HepG2 (cell line): ENCODE results near the gene TMEM38A. TPM values are rescaled to one million over a fixed set of nuclear protein-coding genes. Genes with fewer than 3 reads are reported as not detected.

Experiments
- ATAC-seq: fragments of 200-7000 bp; cut with Tn5 transposase; 3 replicates; pipeline ENCODE4 v1.9.1; 2020; ENCODE audit warnings: mild to moderate bottlenecking, moderate library complexity
- BruUV-seq: library from RNA; stranded (reverse); fragments of 400-500 nt; replicated peaks from 2 replicates; lab custom pipeline; 2021; lab: Mats Ljungman, UMichigan
- CTCF ChIA-PET: fragments of 300-600 bp; formaldehyde crosslinking; extraction: SDS; loops from one replicate; lab custom pipeline; 2021; ENCODE audit warnings: low total read pairs, inconsistent platforms, low intra/inter-chr PET ratio; lab: Yijun Ruan, JAX
- POLR2A ChIA-PET: fragments of 350-600 bp; sonication (Branson Sonifier 250); formaldehyde crosslinking; loops from one replicate; lab custom pipeline; 2020; ENCODE audit warnings: antibody characterized with exemption, inconsistent platforms; lab: Yijun Ruan, JAX
- DNase-seq: peaks from one replicate; pipeline ENCODE4 v3.0.0-alpha.2; 2015; ENCODE audit warnings: low spot score
- FAIRE-seq: peaks from 3 replicates; lab custom pipeline; 2011; peaks lifted over from hg19 to GRCh38; lab: Jason Lieb, UNC
- H2AFZ ChIP-seq: one replicate; pipeline ENCODE4 v1.6.1; 2011; ENCODE audit warnings: low read length, inconsistent platforms
- H3K27ac ChIP-seq: fragments of 300-600 bp; 3 replicates; pipeline ENCODE4 v1.8.0; 2011; ENCODE audit warnings: mixed run types, mild to moderate bottlenecking, mixed read lengths, low read length, inconsistent platforms; ENCODE audit not compliant: insufficient read depth; ENCODE audit errors: extremely low read length
- H3K27me3 ChIP-seq, 2 experiments: fragments of 200-600 bp in 1 of 2; 2 replicates in 1 of 2; 3 replicates in 1 of 2; pipeline versions ENCODE4 v1.6.0 to v1.8.0; 2011; ENCODE audit warnings: low read length in 2 of 2, mild to moderate bottlenecking in 2 of 2, moderate library complexity in 2 of 2, inconsistent platforms in 1 of 2; ENCODE audit not compliant: insufficient read depth in 2 of 2, control insufficient read depth in 1 of 2
- H3K36me3 ChIP-seq, 2 experiments: fragments of 200-600 bp in 1 of 2; replicated peaks in 1 of 2; 2 replicates in 1 of 2; 3 replicates in 1 of 2; pipeline versions ENCODE4 v1.5.1 to v1.8.0; 2011; ENCODE audit warnings: low read length in 2 of 2, inconsistent platforms in 1 of 2; ENCODE audit not compliant: insufficient read depth in 2 of 2, control insufficient read depth in 1 of 2
- H3K4me1 ChIP-seq: 2 replicates; pipeline ENCODE4 v1.5.1; 2012; ENCODE audit warnings: low read length, inconsistent platforms; ENCODE audit not compliant: insufficient read depth
- H3K4me2 ChIP-seq: 2 replicates; pipeline ENCODE4 v1.6.0; 2011; ENCODE audit warnings: low read depth, low read length, inconsistent platforms
- H3K4me3 ChIP-seq, 3 experiments: fragments of 200-600 bp in 1 of 3; sonication (generic), shearing (Covaris generic) in 1 of 3; replicated peaks in 1 of 3; 2 replicates each; pipeline ENCODE4 v1.5.1; 2011 to 2016; ENCODE audit warnings: low read length in 3 of 3, inconsistent platforms in 2 of 3, low read depth in 2 of 3, mild to moderate bottlenecking in 2 of 3, control low read depth in 1 of 3, mixed read lengths in 1 of 3; ENCODE audit not compliant: insufficient read depth in 1 of 3
- H3K79me2 ChIP-seq: one replicate; pipeline ENCODE4 v1.6.1; 2011; ENCODE audit warnings: low read length, inconsistent platforms; ENCODE audit not compliant: insufficient read depth
- H3K9ac ChIP-seq: 2 replicates; pipeline ENCODE4 v1.6.0; 2011; ENCODE audit warnings: mild to moderate bottlenecking, low read depth, low read length, inconsistent platforms; ENCODE audit not compliant: insufficient read depth
- H3K9me3 ChIP-seq: 2 replicates; pipeline ENCODE4 v1.5.1; 2012; ENCODE audit warnings: mild to moderate bottlenecking, low read length
- H4K20me1 ChIP-seq: 2 replicates; pipeline ENCODE4 v1.6.0; 2011; ENCODE audit warnings: inconsistent platforms, mild to moderate bottlenecking, low read length, moderate library complexity; ENCODE audit not compliant: insufficient read depth
- ATF1 ChIP-seq: IDR thresholded peaks from 2 replicates; pipeline ENCODE4 v1.6.1; 2016; ENCODE audit warnings: mild to moderate bottlenecking, control low read depth
- HOXA3 ChIP-seq: sonication (generic); formaldehyde crosslinking; IDR thresholded peaks from 2 replicates; pipeline ENCODE4 v1.5.0; 2020; ENCODE audit warnings: missing genetic modification reagents
- IKZF4 ChIP-seq: sonication (generic); formaldehyde crosslinking; IDR thresholded peaks from 2 replicates; pipeline ENCODE4 v1.5.1; 2020; ENCODE audit warnings: borderline replicate concordance, mild to moderate bottlenecking, low read depth, missing genetic modification reagents; ENCODE audit errors: not compliant biosample characterization
- IRF1 ChIP-seq: sonication (generic); formaldehyde crosslinking; IDR thresholded peaks from 2 replicates; pipeline ENCODE4 v1.4.0; 2020; ENCODE audit warnings: low read depth, mild to moderate bottlenecking, missing genetic modification reagents
- MED13 ChIP-seq: sonication (generic); formaldehyde crosslinking; IDR thresholded peaks from 2 replicates; pipeline ENCODE4 v1.5.0; 2020; ENCODE audit warnings: missing genetic modification reagents
- MXD4 ChIP-seq: IDR thresholded peaks from 2 replicates; pipeline ENCODE4 v1.6.1; 2016; ENCODE audit warnings: mild to moderate bottlenecking, missing biosample characterization, missing genetic modification reagents
- NFE2 ChIP-seq: sonication (generic); formaldehyde crosslinking; IDR thresholded peaks from 2 replicates; pipeline ENCODE4 v1.4.0; 2020; ENCODE audit warnings: missing genetic modification reagents
- PHF20 ChIP-seq: sonication (generic); formaldehyde crosslinking; IDR thresholded peaks from 2 replicates; pipeline ENCODE4 v1.5.0; 2020; ENCODE audit warnings: mild to moderate bottlenecking, missing genetic modification reagents
- RNF219 ChIP-seq: sonication (generic); formaldehyde crosslinking; IDR thresholded peaks from 2 replicates; pipeline ENCODE4 v1.5.0; 2020; ENCODE audit warnings: mild to moderate bottlenecking, missing genetic modification reagents
- SAP130 ChIP-seq: IDR thresholded peaks from 2 replicates; pipeline ENCODE4 v1.6.1; 2016; ENCODE audit warnings: low read depth
- SOX5 ChIP-seq: IDR thresholded peaks from 2 replicates; pipeline ENCODE4 v1.6.1; 2016; ENCODE audit warnings: borderline replicate concordance
- SRF ChIP-seq: IDR thresholded peaks from 2 replicates; pipeline ENCODE4 v1.6.1; 2011; ENCODE audit warnings: mild to moderate bottlenecking, low read depth, low read length, moderate library complexity
- TFDP2 ChIP-seq: sonication (generic); formaldehyde crosslinking; IDR thresholded peaks from 2 replicates; pipeline ENCODE4 v1.4.0; 2020; ENCODE audit warnings: missing genetic modification reagents
- ZNF687 ChIP-seq: sonication (generic); formaldehyde crosslinking; IDR thresholded peaks from 2 replicates; pipeline ENCODE4 v1.5.1; 2020; ENCODE audit warnings: mild to moderate bottlenecking, missing genetic modification reagents, moderate library complexity
- ZNF740 ChIP-seq: sonication (generic); formaldehyde crosslinking; IDR thresholded peaks from 2 replicates; pipeline ENCODE4 v1.4.0; 2020; ENCODE audit warnings: missing genetic modification reagents
- WGBS: methylation state at CpG from one replicate; pipeline ENCODE4 v1.1.6; 2017; ENCODE audit warnings: low lambda C conversion rate; 5-methylcytosine and 5-hydroxymethylcytosine counted together
- in situ Hi-C: cut with HindIII; loops from 2 replicates; pipeline ENCODE4 v1.10.0; 2017; ENCODE audit warnings: low pct_unique_long_range_greater_than_20kb; ENCODE audit not compliant: extremely low pct_ligation_motif_present
- intact Hi-C: fragments of 100-400 bp; cut with micrococcal nuclease; formaldehyde crosslinking; loops from one replicate; pipeline ENCODE4 v1.10.0; 2022; ENCODE audit not compliant: unreplicated experiment
- polyA plus RNA-seq, 8 experiments: library from polyadenylated mRNA; depleted of rRNA in 3 of 8; stranded (reverse) in 7 of 8; unstranded in 1 of 8; fragments of >200 nt; fragmentation: Illumina TruSeq in 4 of 8; extraction: Trizol in 4 of 8; gene quantifications; 2 replicates each; pipeline versions ENCODE4 v1.2.1 to v1.2.3, GENCODE V29; 2011 to 2016; ENCODE audit warnings: low read depth in 4 of 8, missing spikeins in 1 of 8, mixed read lengths in 1 of 8; ENCODE audit not compliant: insufficient read depth in 1 of 8
- total RNA-seq, 5 experiments: library from RNA; depleted of rRNA; stranded (reverse); fragments of >200 nt; fragmentation: Illumina TruSeq; extraction: Trizol; gene quantifications; 2 replicates each; pipeline ENCODE4 v1.2.3, GENCODE V29; 2016; ENCODE audit warnings: low read depth in 1 of 5

Gene TMEM38A
- total and polyA plus RNA-seq, 2 of the 13 experiments (the other 11 are each of a cell fraction or from before 2014, with no cell fraction given): 4.8 to 6.8 TPM

GRCh38 chr19:16676101-16676798 lies 15.3 kb downstream of the TMEM38A start:
- Histone ChIP-seq H3K9ac (peak overlapping the region; percentile 20), H3K27me3 (no peaks in the 10 kb centered on the region), H3K36me3 (peaks cover 0 to 7% of the 10 kb centered on the region in 2 experiments; a peak in 1 of 5 replicates), H4K20me1 (no peaks in the 10 kb centered on the region), H3K9me3 (no peaks in the 10 kb centered on the region), H3K4me2 (peak overlapping the region; percentile 57), H3K4me3 (peak overlapping the region; percentile 18 to 48 (median 46); a peak in 5 of 6 replicates), H3K79me2 (no peaks in the 10 kb centered on the region), H2AFZ (peak overlapping the region; percentile 45), H3K4me1 (peaks cover 14% of the 10 kb centered on the region; the same call in 1 of the 2 replicates), H3K27ac (no peak overlapping the region)
- 26% methylated on average over 15 of the region's 15 CpGs for WGBS
- ChIA-PET POLR2A (interaction anchor here (1.0 to 1.7 kb wide), 2 partner anchors 9 to 16 kb away, joined by 3 to 9 read pairs; partner anchors contain the start of genes SMIM7 and TMEM38A), CTCF (no interaction called here)
- no TSS peak for BruUV-seq
- FAIRE-seq (peak; percentile 79), ATAC-seq (peak; percentile 56), DNase-seq (peak; percentile 14)
- in situ Hi-C loops: no loop called here
- intact Hi-C loops: no loop called here
- TF ChIP-seq ZNF740 (CRISPR knock-in tag) (no peak), HOXA3 (CRISPR knock-in tag) (0 out of 2 replicates have a peak, but pooled peaks have one; percentile 22), ZNF687 (peak; percentile 15; the same call in 1 of the 2 replicates), MXD4 (no peak), IRF1 (CRISPR knock-in tag) (no peak), RNF219 (CRISPR knock-in tag) (no peak), PHF20 (CRISPR knock-in tag) (no peak), SAP130 (CRISPR knock-in tag) (peak; percentile 43), TFDP2 (CRISPR knock-in tag) (no peak), NFE2 (no peak), MED13 (CRISPR knock-in tag) (no peak), ATF1 (CRISPR knock-in tag) (no peak), IKZF4 (CRISPR knock-in tag) (no peak), SRF (no peak), SOX5 (CRISPR knock-in tag) (0 out of 2 replicates have a peak, but pooled peaks have one; percentile 9)
